Retinal pigment epithelial cell (primary cell): ENCODE data around the gene TMEM222.
A peak's percentile ranks its signal among the peaks of the same experiment; 100 is the strongest.

Source experiments
- DNase-seq: peaks from one replicate; pipeline ENCODE4 v3.0.0-alpha.2; 2010; ENCODE audit warnings: low read depth
- H3K4me3 ChIP-seq: 2 replicates; pipeline ENCODE4 v1.5.1; 2011; ENCODE audit warnings: mild to moderate bottlenecking, low read length, control low read depth, moderate library complexity
- TF ChIP-seq, protein P1 (sequence below): conservative IDR thresholded peaks from 2 replicates; pipeline ENCODE4 v1.5.1; 2011; ENCODE audit warnings: low read depth, low read length, control low read depth, inconsistent platforms

TMEM222 gene

DNA sequence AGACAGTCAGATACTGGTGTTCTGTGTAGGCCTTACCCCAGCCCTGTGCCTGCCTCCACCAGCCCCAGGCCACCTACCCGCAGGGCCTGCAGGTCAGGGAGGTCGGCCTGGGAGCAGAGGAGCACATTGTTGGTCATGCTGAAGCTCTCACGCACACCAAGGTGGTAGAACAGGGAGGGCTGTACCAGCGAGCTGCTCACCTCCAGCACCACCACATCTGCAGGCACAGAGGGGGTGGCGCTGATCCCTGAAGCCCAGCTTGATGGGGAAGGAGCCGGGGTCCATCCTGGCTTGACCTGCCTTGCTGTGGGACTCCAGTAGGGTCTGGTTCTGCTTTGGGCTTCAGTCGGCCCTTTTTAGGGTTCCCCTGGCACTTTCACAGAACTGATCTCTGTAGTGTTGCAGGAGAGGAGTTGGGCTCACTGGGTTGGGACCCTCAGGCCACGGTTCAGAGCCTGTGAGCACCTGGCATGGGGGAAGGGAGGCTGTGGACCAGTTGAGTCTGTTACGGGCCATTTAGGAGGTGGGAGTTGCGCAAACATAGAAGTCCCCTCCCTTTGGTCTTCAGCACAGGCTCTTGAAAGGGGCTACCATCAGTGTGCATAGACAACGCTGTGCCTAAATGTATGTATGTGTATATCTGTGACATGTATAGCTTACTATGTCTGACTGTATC is 42.9 kb downstream of the TMEM222 start:
- H3K4me3 ChIP-seq, result peak overlapping the region; percentile 35
- TF ChIP-seq, protein P1, sequence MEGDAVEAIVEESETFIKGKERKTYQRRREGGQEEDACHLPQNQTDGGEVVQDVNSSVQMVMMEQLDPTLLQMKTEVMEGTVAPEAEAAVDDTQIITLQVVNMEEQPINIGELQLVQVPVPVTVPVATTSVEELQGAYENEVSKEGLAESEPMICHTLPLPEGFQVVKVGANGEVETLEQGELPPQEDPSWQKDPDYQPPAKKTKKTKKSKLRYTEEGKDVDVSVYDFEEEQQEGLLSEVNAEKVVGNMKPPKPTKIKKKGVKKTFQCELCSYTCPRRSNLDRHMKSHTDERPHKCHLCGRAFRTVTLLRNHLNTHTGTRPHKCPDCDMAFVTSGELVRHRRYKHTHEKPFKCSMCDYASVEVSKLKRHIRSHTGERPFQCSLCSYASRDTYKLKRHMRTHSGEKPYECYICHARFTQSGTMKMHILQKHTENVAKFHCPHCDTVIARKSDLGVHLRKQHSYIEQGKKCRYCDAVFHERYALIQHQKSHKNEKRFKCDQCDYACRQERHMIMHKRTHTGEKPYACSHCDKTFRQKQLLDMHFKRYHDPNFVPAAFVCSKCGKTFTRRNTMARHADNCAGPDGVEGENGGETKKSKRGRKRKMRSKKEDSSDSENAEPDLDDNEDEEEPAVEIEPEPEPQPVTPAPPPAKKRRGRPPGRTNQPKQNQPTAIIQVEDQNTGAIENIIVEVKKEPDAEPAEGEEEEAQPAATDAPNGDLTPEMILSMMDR, result no peak

DNA sequence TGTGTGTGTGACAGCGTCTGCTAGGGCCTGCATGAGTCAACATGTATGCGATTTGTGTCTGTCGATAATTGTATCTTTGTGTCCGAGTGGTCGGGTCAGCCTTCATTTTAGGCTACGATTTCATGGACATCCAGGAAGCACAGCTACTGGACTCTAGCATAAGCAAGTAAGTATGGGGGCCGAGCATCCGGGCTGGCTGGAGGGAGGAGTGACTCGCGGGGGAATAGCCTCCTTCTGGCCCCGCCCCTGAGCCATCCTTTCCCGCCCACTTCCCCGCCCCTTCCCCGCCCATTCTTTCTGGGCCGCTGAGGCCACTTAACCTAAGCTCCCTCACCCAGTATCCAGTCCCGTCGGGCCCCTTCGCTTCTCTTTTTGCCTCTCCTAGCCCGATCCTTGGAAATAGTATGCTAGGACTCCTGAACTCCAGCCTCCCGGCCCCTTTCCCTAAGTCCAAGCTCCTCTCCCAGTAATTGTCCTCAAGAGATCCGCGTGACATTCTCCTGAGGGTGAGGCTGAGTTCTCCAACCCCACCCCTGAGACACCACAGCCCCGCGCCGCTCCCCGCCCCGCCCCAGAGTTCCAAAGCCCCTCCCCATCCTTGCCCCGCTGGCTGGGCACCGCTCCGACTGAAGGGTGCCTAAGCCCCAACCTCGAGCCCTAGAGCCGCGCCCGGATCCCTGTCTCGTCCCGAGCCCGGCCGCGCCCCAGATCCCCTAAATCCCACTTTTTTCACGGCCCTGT is 43.6 kb downstream of the TMEM222 start:
- no peak for DNase-seq

More for the DNA sequence above, 42.9 kb downstream of the TMEM222 start:
- no peak for DNase-seq

DNA sequence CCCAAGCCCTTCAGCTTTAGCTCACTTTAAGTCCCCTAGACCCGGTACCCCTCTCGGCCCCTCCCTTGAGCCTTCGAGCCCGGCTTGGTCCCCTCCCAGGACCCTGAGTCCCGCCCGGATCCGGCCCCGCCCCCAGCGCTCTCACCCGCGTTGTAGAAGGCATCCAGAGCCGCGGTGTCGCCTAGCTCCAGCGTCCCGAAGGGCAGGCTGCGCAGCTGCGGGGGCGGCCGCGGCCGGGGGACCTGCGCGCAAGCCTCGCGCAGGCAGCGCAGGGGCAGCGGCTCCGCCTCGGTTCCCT is 44.1 kb downstream of the TMEM222 start:
- no peak for DNase-seq
- peak overlapping the region; percentile 66 for H3K4me3 ChIP-seq
- TF ChIP-seq, protein P1, result no peak

More for the DNA sequence above, 43.6 kb downstream of the TMEM222 start:
- peak overlapping the region; percentile 66 for H3K4me3 ChIP-seq
- TF ChIP-seq, protein P1, result no peak

DNA sequence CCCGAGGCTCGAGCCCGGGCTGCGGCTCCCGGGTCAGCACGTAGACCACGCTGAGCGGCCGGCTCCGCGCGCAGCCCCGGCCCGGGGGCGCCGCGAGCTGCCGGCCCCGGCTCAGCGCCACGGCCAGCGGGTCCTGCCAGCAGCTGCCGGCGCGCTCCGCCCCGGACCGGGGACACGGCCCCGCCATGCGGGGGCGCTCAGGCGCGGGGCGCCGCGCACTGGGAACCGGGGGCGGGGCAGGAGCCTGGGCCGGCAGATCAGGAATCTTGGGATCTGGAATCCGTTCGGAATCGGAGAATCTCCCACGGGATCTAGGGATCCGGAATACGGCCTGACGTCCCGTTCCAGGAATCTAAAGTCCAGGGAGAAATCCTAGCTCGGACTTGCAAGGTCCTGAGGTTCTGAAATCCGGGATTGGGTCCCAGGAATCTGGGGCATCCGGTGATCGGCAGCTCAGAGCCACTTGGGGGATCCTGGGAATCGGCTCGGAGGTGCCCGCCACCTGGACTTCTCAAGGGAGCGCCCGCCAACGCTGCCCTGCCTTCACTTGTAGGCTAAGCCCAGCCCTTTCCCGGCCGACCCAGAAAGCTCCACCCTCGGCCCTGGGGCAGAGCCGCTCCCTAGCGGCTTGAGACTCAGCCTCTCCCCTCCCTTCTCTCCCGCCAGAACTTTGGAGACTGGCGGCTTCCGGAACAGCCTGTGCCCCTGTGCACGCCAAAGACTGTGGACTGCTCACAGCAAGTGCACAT is 44.6 kb downstream of the TMEM222 start, which contains the start of gene MAP3K6:
Gene MAP3K6 (minus strand): TSS at position 551 of the 749 bp plus-strand sequence. CDS start 364 bp downstream, at position 187.
- TF ChIP-seq, protein P1, result peak; percentile 35
- peak; percentile 17 for DNase-seq

DNA sequence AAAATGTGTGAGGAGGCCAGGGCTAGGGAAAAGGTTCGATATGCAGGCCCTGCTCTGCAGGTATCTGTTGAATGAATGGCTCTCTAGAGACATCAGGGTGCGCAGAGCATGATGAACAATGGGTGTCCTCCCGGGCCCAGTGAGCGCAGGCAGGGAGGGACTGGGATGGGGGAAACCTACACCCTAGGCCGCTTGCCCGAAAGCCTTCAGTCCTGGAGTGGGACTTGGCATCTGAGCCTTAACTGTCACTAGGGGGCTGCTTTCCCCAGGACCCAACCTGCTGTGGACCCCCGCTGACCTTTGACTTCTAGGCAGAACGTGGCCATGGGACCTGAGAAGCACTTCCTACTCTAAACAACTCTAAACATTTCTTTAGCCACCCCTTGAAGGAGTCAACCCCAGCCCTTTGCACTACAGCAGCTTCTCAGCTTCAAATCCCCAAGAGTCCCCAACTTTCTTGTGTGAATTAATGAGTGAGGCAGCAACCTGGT is 45.2 kb downstream of the TMEM222 start:
- no peak for DNase-seq
- TF ChIP-seq, protein P1, result no peak
- H3K4me3 ChIP-seq, result peak overlapping the region; percentile 58

More for the DNA sequence above, 44.6 kb downstream of the TMEM222 start, which contains the start of gene MAP3K6:
- H3K4me3 ChIP-seq, result peak within 1 kb of the TSS; percentile 66

DNA sequence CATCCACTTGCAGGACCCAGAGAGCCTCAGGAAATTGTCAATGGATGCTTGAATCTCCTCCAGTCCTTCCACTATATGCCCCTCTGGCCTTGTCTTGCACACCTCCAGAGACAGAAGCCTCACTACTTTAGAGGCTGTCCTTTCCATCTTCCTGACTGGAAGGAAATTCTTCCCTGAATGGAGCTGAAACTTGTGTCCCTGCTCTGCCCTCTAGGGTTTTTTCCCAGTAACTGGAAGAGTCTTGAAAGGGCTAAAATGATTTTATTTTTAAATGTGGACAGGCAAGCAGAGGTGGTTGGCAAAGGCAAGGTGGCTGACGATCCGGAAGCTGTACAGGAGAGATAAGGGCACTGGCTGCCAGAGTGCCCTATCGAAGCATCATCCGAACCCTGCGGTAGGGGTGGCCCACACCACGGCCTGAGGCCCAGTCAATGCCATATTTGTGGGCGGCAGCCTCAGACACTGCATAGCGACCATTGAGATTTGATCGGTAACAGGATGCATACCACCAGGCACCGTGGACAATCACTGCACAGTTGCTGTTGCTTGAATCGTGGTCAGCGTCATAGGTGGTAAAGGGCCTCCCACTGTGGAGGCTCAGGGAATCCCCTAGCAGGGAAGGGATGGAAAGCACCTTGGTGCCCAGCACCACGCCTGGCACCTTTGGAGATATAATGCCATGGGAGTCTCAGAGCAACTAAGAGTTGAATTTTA is 47.1 kb downstream of the TMEM222 start:
- no peak overlapping the region for H3K4me3 ChIP-seq
- TF ChIP-seq, protein P1, result peak; percentile 47
- DNase-seq, result no peak
